Stimulated activated effector memory CD8-positive, alpha-beta T cell treated with anti-CD3 and anti-CD28 coated beads, Interleukin-12 subunit alpha, Interleukin-12 subunit beta, amount 100 ng/mL, for 72 hours (primary cell): ENCODE data around the gene KIAA1958.
A peak's percentile ranks its signal among the peaks of the same experiment; 100 is the strongest.

ENCODE experiments used
- ATAC-seq: fragments of 150-1000 bp; cut with Tn5 transposase; 2 replicates; pipeline ENCODE4 v1.10.0; 2021
- DNase-seq, 2 donors: peaks; one replicate each; pipeline ENCODE4 v3.0.0; 2021 to 2022; ENCODE audit warnings: low spot score in 2 of 2
- H3K27ac Mint-ChIP-seq: one replicate; pipeline ENCODE4 v1.8.0; 2022; ENCODE audit warnings: mild to moderate bottlenecking, mixed read lengths
- H3K36me3 Mint-ChIP-seq: one replicate; pipeline ENCODE4 v1.8.0; 2022; ENCODE audit warnings: mild to moderate bottlenecking, mixed read lengths
- H3K4me1 Mint-ChIP-seq: one replicate; pipeline ENCODE4 v1.8.0; 2022; ENCODE audit warnings: mixed read lengths
- H3K4me3 Mint-ChIP-seq: one replicate; pipeline ENCODE4 v1.8.0; 2022; ENCODE audit warnings: mild to moderate bottlenecking, mixed read lengths
- H3K9me3 Mint-ChIP-seq: one replicate; pipeline ENCODE4 v1.8.0; 2022; ENCODE audit warnings: mixed read lengths

The KIAA1958 gene

DNA sequence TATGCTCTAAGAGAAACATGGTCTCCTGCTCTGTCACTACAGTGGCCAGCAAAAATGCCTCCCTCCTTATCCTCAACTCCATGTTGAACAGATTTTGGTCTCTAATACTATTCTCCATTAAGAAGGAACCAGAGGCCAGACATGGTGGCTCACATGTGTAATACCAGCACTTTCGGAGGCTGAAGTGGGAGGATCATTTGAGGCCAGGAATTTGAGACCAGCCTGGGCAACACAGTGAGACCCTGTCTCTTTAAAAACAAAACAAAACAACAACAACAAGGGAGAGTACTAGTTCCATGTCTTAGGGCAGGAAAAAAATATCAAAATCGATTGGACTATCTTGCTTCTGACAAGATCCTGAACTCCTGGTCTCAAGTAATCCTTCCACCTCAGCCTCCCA lies 216.7 kb downstream of the KIAA1958 start:
- peaks cover 32% of the 10 kb centered on the region for H3K36me3 Mint-ChIP-seq
- no peak overlapping the region for H3K27ac Mint-ChIP-seq
- peaks cover 18% of the 10 kb centered on the region for H3K4me1 Mint-ChIP-seq
- H3K9me3 Mint-ChIP-seq = no peaks in the 10 kb centered on the region
- ATAC-seq = no peak
- no peak for DNase-seq
- H3K4me3 Mint-ChIP-seq = no peak overlapping the region

DNA sequence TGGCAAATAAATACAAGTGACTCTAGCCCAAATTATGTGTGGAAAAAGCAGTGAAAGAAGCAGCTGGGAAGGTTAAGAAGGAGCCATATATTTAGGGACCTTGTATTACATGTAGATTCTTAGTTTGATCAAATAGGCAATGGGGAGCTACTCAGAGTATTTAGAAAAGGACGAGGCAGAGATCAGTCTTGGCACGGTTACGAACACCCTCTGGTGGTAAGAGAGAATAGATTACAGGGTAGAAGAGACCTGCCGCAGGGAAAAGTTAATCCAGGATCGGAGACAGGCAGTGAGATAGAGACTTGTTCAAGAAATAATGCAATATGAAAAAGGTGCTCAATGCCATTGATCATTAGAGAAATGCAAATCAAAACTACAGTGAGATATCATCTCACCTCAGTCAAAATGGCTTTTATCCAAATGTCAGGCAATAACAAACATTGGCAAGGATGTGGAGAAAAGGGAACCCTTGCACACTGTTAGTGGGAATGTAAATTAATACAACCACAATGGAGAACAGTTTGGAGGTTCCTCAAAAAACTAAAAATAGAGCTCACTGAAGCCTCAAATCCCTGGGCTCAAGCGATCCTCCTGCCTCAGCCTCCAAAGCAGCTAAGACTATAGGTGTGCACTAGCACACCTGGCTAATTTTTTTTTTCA lies 219.3 kb downstream of the KIAA1958 start:
- ATAC-seq = no peak
- Mint-ChIP-seq H3K9me3 (no peaks in the 10 kb centered on the region), H3K4me3 (no peak overlapping the region), H3K4me1 (peaks cover 18% of the 10 kb centered on the region), H3K36me3 (peaks cover 26% of the 10 kb centered on the region), H3K27ac (no peak overlapping the region)
- DNase-seq = no peak

DNA sequence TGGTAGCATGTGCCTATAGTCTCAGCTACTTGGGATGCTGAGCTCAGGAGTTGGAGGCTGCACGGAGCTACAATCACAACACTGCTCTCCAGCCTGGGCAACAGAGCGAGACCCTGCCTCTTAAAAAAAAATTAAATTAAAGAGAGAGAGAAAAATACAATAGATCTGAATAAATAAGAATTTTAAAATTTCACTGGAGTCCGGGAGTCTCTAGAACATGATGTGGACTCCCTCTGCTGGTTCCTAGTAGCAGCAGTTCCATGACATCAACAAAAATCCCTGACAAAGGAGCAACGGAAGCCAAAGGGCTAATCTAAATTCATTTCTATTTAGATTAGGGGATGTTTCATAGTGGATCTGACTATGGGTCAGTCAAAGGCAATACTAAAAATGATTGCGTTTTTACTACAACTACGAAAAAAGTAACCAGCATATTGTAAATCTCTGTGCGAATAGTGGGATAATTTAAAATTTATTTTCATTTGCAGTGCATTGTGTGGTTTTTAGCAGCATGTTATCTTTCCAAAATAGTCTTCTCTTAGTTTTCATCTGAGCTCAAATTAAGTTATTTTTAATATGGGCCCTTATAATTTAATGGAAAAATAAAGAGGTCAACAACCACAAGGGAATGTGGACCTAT lies 224.5 kb downstream of the KIAA1958 start:
- H3K4me1 Mint-ChIP-seq = peaks cover 26% of the 10 kb centered on the region
- no peak overlapping the region for H3K4me3 Mint-ChIP-seq
- no peak for ATAC-seq

DNA sequence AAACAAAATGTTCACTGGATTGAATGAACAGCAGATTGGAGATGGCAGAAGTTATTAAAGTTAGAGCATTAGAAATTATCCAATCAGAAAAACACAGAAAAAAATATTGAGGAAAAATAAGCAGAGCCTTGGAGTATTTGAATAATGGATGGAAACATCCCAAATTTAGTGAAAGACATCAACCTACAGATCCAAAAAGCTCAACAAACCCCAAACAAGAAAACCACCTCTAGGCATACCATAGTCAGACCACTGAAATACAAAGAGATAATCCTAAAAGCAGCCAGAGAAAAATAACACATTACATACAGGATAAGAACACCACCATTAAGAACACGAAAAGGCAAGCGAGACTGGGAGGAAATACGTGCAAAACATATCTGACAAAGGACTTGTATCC lies 226.1 kb downstream of the KIAA1958 start:
- Mint-ChIP-seq H3K4me1 (peaks cover 25% of the 10 kb centered on the region), H3K4me3 (no peak overlapping the region), H3K9me3 (no peaks in the 10 kb centered on the region), H3K36me3 (peaks cover 48% of the 10 kb centered on the region), H3K27ac (no peak overlapping the region)
- ATAC-seq = no peak
- DNase-seq = no peak

More for the DNA sequence above, 224.5 kb downstream of the KIAA1958 start:
- Mint-ChIP-seq H3K27ac (no peak overlapping the region), H3K9me3 (no peaks in the 10 kb centered on the region), H3K36me3 (peaks cover 43% of the 10 kb centered on the region)
- DNase-seq = no peak

DNA sequence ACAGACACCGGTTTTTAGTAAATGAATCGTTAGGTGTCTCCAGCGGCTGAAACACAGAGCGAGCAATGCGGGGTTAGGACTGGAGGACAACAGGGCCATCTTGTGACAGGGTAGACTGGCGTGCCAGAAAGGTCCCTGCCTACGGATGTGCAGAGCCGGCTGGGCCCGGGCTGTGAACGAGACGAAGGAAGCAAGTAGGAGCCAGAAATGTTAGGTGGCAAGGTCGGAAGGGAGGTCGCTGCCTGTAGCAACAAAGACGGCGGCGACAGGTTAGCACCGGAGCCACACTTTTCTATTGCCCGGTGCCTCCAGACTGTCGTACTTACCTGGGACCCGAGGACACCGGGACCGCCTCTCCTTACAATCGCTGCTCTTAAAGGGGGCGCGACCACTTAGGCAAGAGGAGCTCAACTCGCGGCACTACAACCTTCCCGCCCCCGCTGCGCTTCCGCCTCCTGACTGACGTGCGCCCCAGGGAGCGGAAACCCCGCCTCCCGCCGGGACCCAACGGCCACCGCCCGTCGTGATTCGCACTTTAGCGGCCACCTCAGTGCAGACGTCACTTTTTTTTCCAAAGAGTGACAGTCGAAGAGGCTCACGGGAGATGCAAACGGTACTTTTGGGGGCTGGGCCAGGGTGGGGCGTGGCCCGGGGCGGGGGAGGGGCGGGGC lies 231.2 kb downstream of the KIAA1958 start, which contains the start of gene INIP:
INIP (minus strand) TSS at position 457 of the 671 bp plus-strand sequence. CDS start 1,632 bp downstream, outside the sequence.
- ATAC-seq = peak; percentile 93
- Mint-ChIP-seq H3K4me3 (peak within 1 kb of the TSS; percentile 87), H3K4me1 (peaks cover 29% of the 10 kb centered on the region), H3K36me3 (peaks cover 40% of the 10 kb centered on the region), H3K9me3 (no peaks in the 10 kb centered on the region), H3K27ac (peak within 1 kb of the TSS; percentile 93)
- peak; percentile 92 to 97 for DNase-seq
